AG04450 (cell line): ENCODE measurements around the gene DENND2A. TPM values are rescaled to one million over a fixed set of nuclear protein-coding genes. Genes with fewer than 3 reads are reported as not detected.

Experiments used
- CTCF ChIA-PET: fragments of 300-600, 350-600 bp; formaldehyde crosslinking; extraction: SDS; loops from one replicate; lab custom pipeline; 2022; ENCODE audit warnings: antibody characterized with exemption, inconsistent platforms; lab: Charles Lee
- POLR2A ChIA-PET: fragments of 350-600 bp; formaldehyde crosslinking; extraction: SDS; loops from one replicate; lab custom pipeline; 2021; ENCODE audit warnings: antibody characterized with exemption, inconsistent platforms; lab: Yijun Ruan, JAX
- DNase-seq: peaks from one replicate; pipeline ENCODE4 v3.0.0-alpha.2; 2011; ENCODE audit warnings: low read depth, low spot score
- H3K27ac ChIP-seq: one replicate; pipeline ENCODE4 v1.5.1; 2012; ENCODE audit warnings: low read depth, low read length, control low read depth
- H3K27me3 ChIP-seq: one replicate; pipeline ENCODE4 v1.6.0; 2012; ENCODE audit warnings: low read length; ENCODE audit not compliant: control insufficient read depth, insufficient read depth
- H3K4me3 ChIP-seq: 2 replicates; pipeline ENCODE4 v1.5.1; 2011; ENCODE audit warnings: mild to moderate bottlenecking, low read depth, low read length, control low read depth
- H3K9me3 ChIP-seq: 2 replicates; pipeline ENCODE4 v1.5.1; 2012; ENCODE audit warnings: low read length; ENCODE audit not compliant: control insufficient read depth, insufficient read depth
- CTCF ChIP-seq: IDR thresholded peaks from 2 replicates; pipeline ENCODE4 v1.5.1; 2011; ENCODE audit warnings: low read depth, low read length, control low read depth, inconsistent platforms
- polyA plus RNA-seq: library from polyadenylated mRNA; depleted of rRNA; stranded (reverse); fragments of >200 nt; gene quantifications from 2 replicates; pipeline ENCODE4 v1.2.3, GENCODE V29; 2011

The DENND2A gene
- polyA plus RNA-seq, 1 experiment, result 40.8 TPM

DNA sequence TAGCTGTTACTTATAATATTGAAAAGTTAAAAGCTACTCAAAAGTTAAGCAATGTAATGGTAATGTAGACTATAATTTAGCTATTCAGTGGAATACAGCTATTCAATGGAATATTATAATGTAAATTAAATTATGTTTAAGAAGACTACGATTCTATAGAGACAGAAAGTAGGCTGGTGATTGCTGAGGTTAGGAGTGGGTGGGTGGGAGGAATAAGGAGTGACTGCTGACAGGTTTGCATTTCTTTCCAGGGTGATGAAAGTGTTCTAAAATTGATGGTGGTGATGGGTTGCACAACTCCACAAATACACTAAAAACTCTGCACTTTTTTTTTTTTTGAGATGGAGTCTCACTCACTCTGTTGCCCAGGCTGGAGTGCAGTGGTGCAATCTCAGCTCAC is 21.4 kb downstream of the DENND2A start:
- ChIA-PET CTCF (interaction anchor here (0.6 to 1.7 kb wide), 7 partner anchors 13 to 245 kb away, joined by 3 to 6 read pairs (median 4); no protein-coding TSS in a partner anchor), POLR2A (interaction anchor here (1.3 kb wide), 1 partner anchor 100 kb away, joined by 11 read pairs; no protein-coding TSS in a partner anchor)
- no peak for DNase-seq
- H3K9me3 ChIP-seq, result no peaks in the 10 kb centered on the region
- no peak for TF ChIP-seq CTCF
- H3K27me3 ChIP-seq, result no peaks in the 10 kb centered on the region
- H3K27ac ChIP-seq, result no peak overlapping the region
- H3K4me3 ChIP-seq, result no peak overlapping the region

DNA sequence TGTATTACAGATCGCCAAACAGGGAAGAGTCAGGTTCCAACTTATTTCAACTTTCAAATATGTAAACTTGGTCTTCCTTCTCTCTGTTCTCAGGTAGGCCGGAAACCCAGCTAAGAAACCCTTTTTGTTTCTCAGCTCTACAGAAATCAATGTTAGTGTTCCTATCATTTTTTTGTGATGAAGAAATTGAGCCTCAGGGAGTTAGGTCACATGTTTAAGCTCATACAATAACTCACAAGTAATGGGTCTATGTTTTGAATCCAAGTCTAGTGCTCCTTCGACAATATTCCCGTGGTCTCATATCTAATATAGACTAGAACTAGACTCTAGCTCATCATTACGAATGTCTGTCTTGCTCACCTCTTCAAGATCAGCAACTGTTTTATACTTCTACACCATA is 22.3 kb downstream of the DENND2A start:
- CTCF ChIA-PET, result interaction anchor here (0.7 to 1.7 kb wide), 5 partner anchors 13 to 142 kb away, joined by 3 to 6 read pairs (median 4); no protein-coding TSS in a partner anchor

GRCh38 chr7:140617081-140617480 is 23.5 kb downstream of the DENND2A start:
- Histone ChIP-seq H3K27me3 (no peaks in the 10 kb centered on the region), H3K9me3 (no peaks in the 10 kb centered on the region), H3K4me3 (no peak overlapping the region), H3K27ac (no peak overlapping the region)
- TF ChIP-seq CTCF, result no peak
- DNase-seq, result no peak
- ChIA-PET CTCF (no interaction called here), POLR2A (no interaction called here)

More for the DNA sequence above, 22.3 kb downstream of the DENND2A start:
- Histone ChIP-seq H3K4me3 (no peak overlapping the region), H3K27ac (no peak overlapping the region), H3K27me3 (no peaks in the 10 kb centered on the region), H3K9me3 (no peaks in the 10 kb centered on the region)
- no peak for TF ChIP-seq CTCF
- POLR2A ChIA-PET, result interaction anchor here (1.3 kb wide), 1 partner anchor 99 kb away, joined by 11 read pairs; no protein-coding TSS in a partner anchor
- DNase-seq, result no peak

DNA sequence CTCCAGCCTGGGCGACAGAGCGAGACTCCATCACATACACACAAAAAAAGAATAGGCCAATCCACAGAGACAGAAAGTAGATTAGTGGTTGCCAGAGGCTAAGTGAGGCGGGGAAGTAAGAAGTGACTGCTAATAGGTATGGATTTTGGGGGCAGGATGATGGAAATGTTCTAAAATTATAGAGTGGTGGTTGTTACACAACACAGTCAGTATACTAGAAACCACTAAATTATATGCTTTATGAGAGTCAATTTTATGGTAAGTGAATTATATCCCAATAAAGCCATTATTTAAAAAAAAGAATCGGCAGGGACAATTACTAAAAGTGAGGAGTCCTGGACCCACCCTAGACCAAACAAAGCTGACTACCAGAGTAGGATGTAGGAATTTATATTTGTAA is 24.3 kb downstream of the DENND2A start:
- no peak overlapping the region for H3K27ac ChIP-seq
- H3K4me3 ChIP-seq, result no peak overlapping the region
- no peak for TF ChIP-seq CTCF
- CTCF ChIA-PET, result no interaction called here
- H3K27me3 ChIP-seq, result no peaks in the 10 kb centered on the region
- POLR2A ChIA-PET, result no interaction called here
- DNase-seq, result no peak
- no peaks in the 10 kb centered on the region for H3K9me3 ChIP-seq

GRCh38 chr7:140611641-140612040 is 29.0 kb downstream of the DENND2A start:
- Histone ChIP-seq H3K9me3 (no peaks in the 10 kb centered on the region), H3K27ac (no peak overlapping the region), H3K4me3 (no peak overlapping the region), H3K27me3 (no peaks in the 10 kb centered on the region)
- TF ChIP-seq CTCF, result no peak
- DNase-seq, result no peak
- CTCF ChIA-PET, result no interaction called here
- POLR2A ChIA-PET, result no interaction called here
